Dedifferentiated amniotic fluid mesenchymal stem cell (primary cell): ENCODE data around the gene TBX1.

Experiments used
- DNase-seq: peaks from one replicate; pipeline ENCODE4 v3.0.0-alpha.2; 2016; ENCODE audit errors: extremely low spot score

TBX1 gene

GRCh38 chr22:19738664-19739447 is 21.7 kb upstream of the TBX1 start:
- no peak for DNase-seq

GRCh38 chr22:19739448-19739895 is 21.1 kb upstream of the TBX1 start:
- no peak for DNase-seq

- no peak for DNase-seq
Observed at GRCh38 chr22:19739911-19740449, 20.6 kb upstream of the TBX1 start.

- no peak for DNase-seq
Observed at GRCh38 chr22:19740586-19740985, 20.0 kb upstream of the TBX1 start.

GRCh38 chr22:19741053-19741452 is 19.5 kb upstream of the TBX1 start:
- no peak for DNase-seq

GRCh38 chr22:19742160-19743066 is 18.2 kb upstream of the TBX1 start:
- no peak for DNase-seq

GRCh38 chr22:19743081-19743480 is 17.5 kb upstream of the TBX1 start:
- DNase-seq = no peak

- no peak for DNase-seq
Observed at GRCh38 chr22:19743651-19744050, 16.9 kb upstream of the TBX1 start.

- DNase-seq = no peak
Observed at GRCh38 chr22:19744350-19745006, 16.1 kb upstream of the TBX1 start.

- no peak for DNase-seq
Observed at GRCh38 chr22:19745155-19746101, 15.2 kb upstream of the TBX1 start.

- DNase-seq = no peak
Observed at GRCh38 chr22:19746726-19747125, 13.9 kb upstream of the TBX1 start.

- DNase-seq = no peak
Observed at GRCh38 chr22:19747551-19747950, 13.0 kb upstream of the TBX1 start.

- no peak for DNase-seq
Observed at GRCh38 chr22:19748139-19748538, 12.4 kb upstream of the TBX1 start.

- DNase-seq = no peak
Observed at GRCh38 chr22:19748991-19749664, 11.4 kb upstream of the TBX1 start.

- DNase-seq = no peak
Observed at GRCh38 chr22:19749876-19750275, 10.7 kb upstream of the TBX1 start.

GRCh38 chr22:19750507-19751490 is 9.8 kb upstream of the TBX1 start:
- DNase-seq = peak; percentile 60

GRCh38 chr22:19751497-19752245 is 8.9 kb upstream of the TBX1 start:
- no peak for DNase-seq

- no peak for DNase-seq
Observed at GRCh38 chr22:19753090-19753842, 7.3 kb upstream of the TBX1 start.
